ENCODE results near the gene SFTA2. TPM values are rescaled to one million over a fixed set of nuclear protein-coding genes. Genes with fewer than 3 reads are reported as not detected.

Gene SFTA2
- polyA plus RNA-seq, 1 donor (not counting 4 experiments of a cell fraction or from before 2014, with no cell fraction given) = not detected

- no peak for FAIRE-seq
- H3K4me3 ChIP-seq (ENCODE audit: control insufficient read depth in 2 of 3, extremely low read depth in 1 of 3, insufficient read depth in 2 of 3, low read depth in 1 of 3, low read length in 3 of 3) = no peak overlapping the region
- no peaks in the 10 kb centered on the region for H3K9me1 ChIP-seq (ENCODE audit: control insufficient read depth, extremely low read depth, insufficient read depth, low read length)
- no peak overlapping the region for H3K9ac ChIP-seq (ENCODE audit: control insufficient read depth, extremely low read depth, insufficient read depth, low read length)
- no peaks in the 10 kb centered on the region for H4K20me1 ChIP-seq (ENCODE audit: control insufficient read depth, extremely low read depth, insufficient read depth, low read length)
- H3K4me2 ChIP-seq (ENCODE audit: control insufficient read depth, extremely low read depth, insufficient read depth, low read depth, low read length) = no peak overlapping the region
- no peaks in the 10 kb centered on the region for H3K9me3 ChIP-seq (ENCODE audit: control insufficient read depth, low read depth, low read length)
- DNase-seq (ENCODE audit: low read depth, low spot score) = no peak
- H3K27ac ChIP-seq (ENCODE audit: control insufficient read depth, insufficient read depth, low read length) = no peak overlapping the region
- dilution Hi-C loops (cut with MboI; ENCODE audit: extremely low pct_ligation_motif_present, low sequenced_read_pairs) = no loop called here
- no peaks in the 10 kb centered on the region for H3K27me3 ChIP-seq (ENCODE audit: control insufficient read depth, extremely low read depth, insufficient read depth, low read length)
- H3K79me2 ChIP-seq (ENCODE audit: control insufficient read depth, insufficient read depth, low read length) = no peaks in the 10 kb centered on the region
- TF ChIP-seq EZH2 (IDR thresholded peaks at IDR 0.05; ENCODE audit: low read length) = no peak
- TF ChIP-seq CTCF (optimal IDR thresholded peaks at IDR 0.05 in 1 of 3, IDR thresholded peaks at IDR 0.05 in 1 of 3, conservative IDR thresholded peaks at IDR 0.05 in 1 of 3; ENCODE audit: extremely low read depth in 1 of 3, insufficient read depth in 2 of 3, low read length in 3 of 3) = no peak
- H3K36me3 ChIP-seq (ENCODE audit: control insufficient read depth in 2 of 2, extremely low read depth in 1 of 2, insufficient read depth in 2 of 2, low read length in 2 of 2) = peaks cover 15 to 28% of the 10 kb centered on the region in 2 experiments
- no peak overlapping the region for H2AFZ ChIP-seq (ENCODE audit: control insufficient read depth, low read length)
- H3K4me1 ChIP-seq (ENCODE audit: control insufficient read depth, extremely low read depth, insufficient read depth, low read length) = peaks cover 30% of the 10 kb centered on the region
Measured at GRCh38 chr6:30918670-30919069, 13.3 kb downstream of the SFTA2 start.

GRCh38 chr6:30917487-30917886 is 14.5 kb downstream of the SFTA2 start:
- no peaks in the 10 kb centered on the region for H3K9me3 ChIP-seq (ENCODE audit: control insufficient read depth, low read depth, low read length)
- H3K27ac ChIP-seq (ENCODE audit: control insufficient read depth, insufficient read depth, low read length) = no peak overlapping the region
- TF ChIP-seq EZH2 (IDR thresholded peaks at IDR 0.05; ENCODE audit: low read length) (no peak), CTCF (optimal IDR thresholded peaks at IDR 0.05 in 1 of 3, IDR thresholded peaks at IDR 0.05 in 1 of 3, conservative IDR thresholded peaks at IDR 0.05 in 1 of 3; ENCODE audit: extremely low read depth in 1 of 3, insufficient read depth in 2 of 3, low read length in 3 of 3) (no peak)
- no peak overlapping the region for H2AFZ ChIP-seq (ENCODE audit: control insufficient read depth, low read length)
- no peaks in the 10 kb centered on the region for H3K79me2 ChIP-seq (ENCODE audit: control insufficient read depth, insufficient read depth, low read length)
- dilution Hi-C loops (cut with MboI; ENCODE audit: extremely low pct_ligation_motif_present, low sequenced_read_pairs) = no loop called here
- peaks cover 31% of the 10 kb centered on the region for H3K4me1 ChIP-seq (ENCODE audit: control insufficient read depth, extremely low read depth, insufficient read depth, low read length)
- H3K27me3 ChIP-seq (ENCODE audit: control insufficient read depth, extremely low read depth, insufficient read depth, low read length) = no peaks in the 10 kb centered on the region
- no peaks in the 10 kb centered on the region for H4K20me1 ChIP-seq (ENCODE audit: control insufficient read depth, extremely low read depth, insufficient read depth, low read length)
- FAIRE-seq (no peak), DNase-seq (ENCODE audit: low read depth, low spot score) (no peak)
- no peak overlapping the region for H3K4me2 ChIP-seq (ENCODE audit: control insufficient read depth, extremely low read depth, insufficient read depth, low read depth, low read length)
- no peaks in the 10 kb centered on the region for H3K9me1 ChIP-seq (ENCODE audit: control insufficient read depth, extremely low read depth, insufficient read depth, low read length)
- no peak overlapping the region for H3K9ac ChIP-seq (ENCODE audit: control insufficient read depth, extremely low read depth, insufficient read depth, low read length)
- peaks cover 13 to 30% of the 10 kb centered on the region in 2 experiments for H3K36me3 ChIP-seq (ENCODE audit: control insufficient read depth in 2 of 2, extremely low read depth in 1 of 2, insufficient read depth in 2 of 2, low read length in 2 of 2)
- no peak overlapping the region for H3K4me3 ChIP-seq (ENCODE audit: control insufficient read depth in 2 of 3, extremely low read depth in 1 of 3, insufficient read depth in 2 of 3, low read depth in 1 of 3, low read length in 3 of 3)

Data from keratinocyte (primary cell).